M059J (cell line): ENCODE measurements around the gene THSD4. TPM values are rescaled to one million over a fixed set of nuclear protein-coding genes. Genes with fewer than 3 reads are reported as not detected.

Source experiments
- DNase-seq: peaks from one replicate; pipeline ENCODE4 v3.0.0-alpha.2; 2012; ENCODE audit warnings: low read depth
- total RNA-seq: library from RNA; depleted of rRNA; stranded (reverse); fragments of >200 nt; shearing (Covaris generic); gene quantifications from 2 replicates; pipeline ENCODE4 v1.2.3, GENCODE V29; 2014

THSD4 gene
- total RNA-seq, 1 experiment from 2014 or later = 9.9 TPM

DNA sequence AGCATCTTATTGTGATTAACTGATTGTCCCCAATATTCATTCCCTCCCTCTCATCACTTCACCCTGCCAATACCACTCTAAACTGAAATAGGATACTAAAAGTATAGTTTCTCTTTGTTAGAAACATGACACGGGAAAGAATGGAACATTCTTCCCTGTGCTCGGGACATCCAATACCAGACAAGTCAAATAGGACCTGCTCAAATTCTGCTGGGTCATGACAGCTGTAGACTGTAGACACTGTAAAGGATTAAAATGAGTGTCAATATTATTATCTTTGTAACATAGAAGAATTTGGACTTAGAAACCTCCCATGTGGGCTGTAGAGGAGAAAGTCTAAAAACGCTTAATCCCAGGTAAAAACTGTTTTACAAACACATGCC, 380.1 kb downstream of the THSD4 start:
- DNase-seq = no peak

DNA sequence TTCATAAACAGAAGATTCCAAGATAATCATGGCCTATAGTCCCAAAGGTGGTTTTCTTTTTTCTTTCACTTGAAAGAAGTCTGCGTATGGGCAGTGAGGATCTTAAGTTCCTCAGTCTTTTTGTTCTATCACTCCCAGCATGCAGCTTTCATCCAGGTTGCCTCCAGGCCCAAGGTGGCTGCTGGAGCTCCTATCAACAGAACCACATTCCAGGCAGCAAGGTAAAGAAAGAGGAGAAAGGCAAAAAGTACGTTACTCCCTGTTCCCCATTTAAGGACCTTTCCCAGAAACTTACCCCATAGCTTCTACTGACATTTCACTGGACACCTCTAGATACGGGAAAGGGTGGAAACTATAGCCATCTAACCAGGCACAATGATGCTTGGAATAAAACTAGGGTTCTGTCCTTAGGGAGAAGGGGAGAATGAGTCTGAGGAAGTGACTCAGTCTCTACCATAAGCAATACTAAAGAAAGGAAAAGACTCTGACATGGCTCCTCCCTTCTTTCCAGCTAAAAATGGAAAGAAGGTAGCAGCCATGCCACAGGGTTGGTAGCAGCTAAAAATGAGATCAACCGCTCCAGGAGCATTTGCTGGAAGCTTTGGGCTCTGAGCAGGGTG, 381.2 kb downstream of the THSD4 start:
- peak; percentile 53 for DNase-seq

DNA sequence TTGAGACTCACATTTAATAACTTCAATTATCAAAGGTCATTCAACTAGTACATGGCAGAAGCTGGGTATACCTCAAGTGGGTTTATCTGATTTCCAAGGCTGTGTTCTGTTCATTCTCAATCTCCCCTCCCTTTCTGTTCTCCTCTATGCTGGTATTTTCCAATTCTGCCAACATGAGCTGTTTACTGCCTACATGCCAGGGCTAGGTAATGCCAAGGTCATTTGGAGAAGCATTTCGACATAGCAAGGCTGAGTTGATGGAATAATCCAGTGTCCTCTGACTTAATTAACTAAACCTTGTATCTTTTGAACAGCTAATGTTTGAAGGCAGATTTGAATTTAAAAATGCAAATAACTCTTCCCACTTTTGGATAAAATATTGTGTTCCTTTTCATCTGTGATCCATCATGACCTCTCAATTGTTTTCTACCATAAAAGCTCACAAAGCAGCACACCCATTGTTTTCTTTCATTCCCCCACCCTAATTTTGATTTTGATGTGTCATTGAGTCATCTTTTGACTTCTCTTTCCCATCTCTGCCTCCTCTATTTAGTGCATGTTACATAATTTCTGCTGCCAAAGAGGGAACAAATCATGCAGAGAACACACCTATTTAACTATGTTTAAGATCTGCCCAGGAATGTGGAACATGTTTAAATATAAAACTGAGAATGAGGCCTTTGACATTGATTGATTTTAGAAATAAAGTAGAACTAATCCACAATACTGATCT, 386.2 kb downstream of the THSD4 start:
- no peak for DNase-seq

DNA sequence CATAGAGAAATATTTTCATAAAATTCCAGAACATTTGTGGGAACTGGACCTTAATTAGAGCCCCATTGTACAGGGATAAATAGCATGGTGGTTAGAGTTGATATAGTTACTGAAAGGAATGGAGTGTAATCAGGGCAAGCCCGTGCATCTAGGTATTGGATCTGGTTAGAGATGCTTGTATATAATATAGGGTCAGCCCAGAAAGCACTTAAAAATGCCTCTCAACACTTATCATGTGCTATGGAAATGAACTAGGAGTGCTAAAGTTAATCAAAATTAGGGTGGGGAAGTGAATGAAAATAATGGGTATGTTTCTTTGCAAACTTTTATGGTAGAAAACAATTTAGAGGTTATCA, 386.8 kb downstream of the THSD4 start:
- no peak for DNase-seq

DNA sequence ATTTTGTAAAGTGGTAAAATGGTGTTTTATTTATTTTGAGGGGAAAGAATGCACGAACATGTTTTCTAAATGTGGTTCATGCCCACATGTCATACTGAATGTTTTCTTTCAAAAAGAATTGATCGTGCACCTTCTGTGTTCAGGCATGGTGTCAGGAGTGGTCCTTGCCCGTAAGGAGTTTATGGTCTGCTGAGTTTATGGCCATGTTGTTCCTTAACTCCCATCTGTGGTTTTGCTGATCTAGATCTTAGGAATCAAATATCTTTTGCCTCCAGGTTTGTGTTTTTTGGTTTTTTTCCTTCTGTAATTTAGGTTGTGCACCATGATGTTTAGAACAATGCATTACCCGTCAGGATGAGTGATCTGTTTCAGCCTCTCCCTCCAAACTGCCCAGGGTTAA, 390.7 kb downstream of the THSD4 start:
- DNase-seq = no peak

DNA sequence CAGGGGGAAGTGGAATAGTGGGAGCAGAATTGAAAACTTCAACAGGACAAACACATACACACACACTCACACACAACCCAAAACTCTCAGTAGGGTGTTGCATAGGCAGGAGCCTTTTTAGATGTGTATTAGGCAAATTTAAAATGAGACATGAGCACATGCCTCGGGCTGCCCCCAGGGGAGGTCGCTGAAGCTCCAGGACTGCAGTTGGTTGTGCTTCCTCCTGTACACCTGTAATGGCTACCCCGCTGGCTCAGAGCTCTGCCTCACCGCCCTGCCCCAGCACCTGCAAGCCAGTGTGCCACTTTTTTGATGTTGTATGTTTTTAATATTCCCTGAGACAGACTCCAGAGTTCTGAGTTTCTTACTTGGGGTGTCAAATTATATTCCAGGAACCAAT, 391.7 kb downstream of the THSD4 start:
- no peak for DNase-seq

DNA sequence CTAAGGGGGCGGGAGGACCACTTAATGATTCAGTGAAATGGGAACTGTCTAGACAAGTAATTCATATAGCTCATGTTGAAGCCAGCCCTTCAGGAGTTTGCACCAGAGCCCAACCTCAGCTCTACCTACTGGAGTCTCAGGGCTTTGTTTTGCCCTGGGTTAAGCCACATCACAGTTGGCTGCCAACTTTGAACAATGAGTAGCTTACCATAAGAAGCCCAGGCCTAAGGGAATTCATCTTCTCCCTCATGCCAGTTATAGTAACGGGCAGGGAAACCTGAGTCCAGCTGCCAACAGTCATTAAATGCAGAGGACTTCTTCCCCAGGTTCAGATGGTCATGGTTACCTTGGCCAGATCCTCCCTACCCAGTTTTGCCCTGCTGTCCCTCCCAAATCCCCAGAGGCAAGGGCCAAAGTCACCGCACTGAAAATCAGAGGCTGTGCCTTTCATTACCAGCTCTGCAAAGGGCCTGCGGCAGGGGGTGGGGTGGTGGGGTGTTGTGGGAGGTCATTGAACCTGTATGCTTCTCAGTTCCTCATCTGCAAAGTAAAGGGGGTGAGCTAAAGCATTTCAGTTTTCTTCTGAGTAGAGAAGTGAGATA, 392.9 kb downstream of the THSD4 start:
- DNase-seq = no peak

DNA sequence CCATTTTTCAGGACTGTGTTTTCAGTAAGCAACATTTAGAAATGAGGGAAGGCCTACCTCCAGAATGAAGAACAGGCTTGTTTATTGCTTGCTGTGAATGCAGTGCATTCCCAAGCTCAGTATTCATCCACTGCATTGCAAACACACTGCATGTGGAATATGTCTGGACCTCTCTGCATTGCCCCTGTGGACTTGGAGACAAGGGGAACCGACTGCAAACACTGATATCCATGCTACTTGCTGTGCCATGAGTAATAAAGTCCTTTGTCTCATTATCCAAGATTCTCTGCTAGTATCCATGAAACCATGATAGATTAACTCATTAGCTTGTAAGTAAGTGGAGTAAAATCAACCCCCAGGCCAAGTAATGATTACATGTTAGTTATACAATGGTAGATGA, 393.9 kb downstream of the THSD4 start:
- no peak for DNase-seq

DNA sequence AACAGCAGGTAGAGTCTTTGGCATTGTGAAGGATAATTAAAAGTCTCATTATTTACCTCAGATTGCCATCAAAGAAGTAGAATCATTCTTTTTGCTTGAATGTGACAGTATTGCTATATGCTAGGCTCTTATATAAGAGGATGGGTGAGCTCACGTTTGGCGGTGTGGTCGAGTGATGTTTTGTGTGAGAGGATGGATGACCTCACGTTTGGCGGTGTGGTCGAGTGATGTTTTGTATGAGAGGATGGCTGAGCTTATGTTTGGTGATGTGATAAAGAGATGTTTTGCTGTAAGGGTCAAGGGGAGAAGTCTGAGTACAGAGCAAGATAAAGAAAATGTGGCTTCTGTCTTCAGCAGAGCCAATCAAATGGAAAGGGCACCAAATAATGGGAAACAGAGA, 395.5 kb downstream of the THSD4 start:
- no peak for DNase-seq

DNA sequence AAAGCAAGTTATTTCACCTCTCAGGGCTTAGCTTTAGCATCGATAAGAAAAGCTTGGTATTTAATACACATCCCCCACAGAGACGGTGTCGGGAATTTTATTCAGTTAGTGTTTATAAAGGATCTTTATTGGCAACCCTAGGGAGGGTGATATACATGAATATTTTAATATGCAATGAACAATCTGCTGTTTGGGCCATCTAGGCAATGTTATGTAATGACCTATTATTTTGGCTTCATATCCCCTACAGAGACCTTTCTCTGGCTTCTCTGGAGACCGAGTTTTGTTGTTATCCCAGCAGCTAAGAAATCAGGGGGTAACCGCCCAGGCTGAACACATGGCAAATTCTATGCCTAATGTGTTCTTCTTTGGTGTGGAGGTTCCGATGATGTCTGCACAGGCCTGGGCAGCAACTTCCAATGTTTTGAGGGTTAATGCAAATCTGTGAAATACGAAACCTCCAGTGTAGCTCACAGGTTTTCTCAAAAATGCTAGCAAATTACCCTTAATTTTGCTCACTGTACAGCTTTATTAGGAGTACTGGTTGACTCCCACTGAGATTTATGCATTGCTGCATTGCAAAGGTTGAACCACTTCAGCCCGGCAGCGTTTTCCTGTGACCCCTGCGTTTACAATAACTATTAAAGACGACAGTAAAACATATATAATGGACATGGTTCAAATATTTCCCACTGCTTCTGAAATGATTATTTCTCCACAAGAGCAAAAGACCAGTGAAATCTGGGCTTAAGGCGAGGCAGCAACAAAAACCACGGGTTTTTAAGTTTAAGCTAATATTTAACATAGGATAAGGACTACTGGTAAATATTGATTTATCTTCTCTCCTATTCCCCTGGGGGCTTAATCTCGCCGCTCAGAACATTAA, 396.8 kb downstream of the THSD4 start:
- DNase-seq = no peak

DNA sequence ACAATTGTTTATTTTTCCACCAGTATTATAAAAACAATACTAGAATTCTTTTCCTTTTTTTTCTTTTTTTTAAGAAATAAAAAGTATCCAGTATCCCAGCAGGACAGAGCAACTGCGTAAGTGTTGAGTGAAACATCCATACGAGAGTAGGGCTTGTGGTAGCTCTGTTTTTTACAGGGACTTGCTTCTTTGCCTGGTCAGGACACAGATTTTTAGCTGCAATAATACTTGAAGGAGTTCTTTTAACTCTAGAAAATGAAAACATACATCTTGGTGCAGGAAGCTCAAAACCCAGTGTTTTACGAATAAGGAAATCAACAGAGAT, 397.4 kb downstream of the THSD4 start:
- no peak for DNase-seq

DNA sequence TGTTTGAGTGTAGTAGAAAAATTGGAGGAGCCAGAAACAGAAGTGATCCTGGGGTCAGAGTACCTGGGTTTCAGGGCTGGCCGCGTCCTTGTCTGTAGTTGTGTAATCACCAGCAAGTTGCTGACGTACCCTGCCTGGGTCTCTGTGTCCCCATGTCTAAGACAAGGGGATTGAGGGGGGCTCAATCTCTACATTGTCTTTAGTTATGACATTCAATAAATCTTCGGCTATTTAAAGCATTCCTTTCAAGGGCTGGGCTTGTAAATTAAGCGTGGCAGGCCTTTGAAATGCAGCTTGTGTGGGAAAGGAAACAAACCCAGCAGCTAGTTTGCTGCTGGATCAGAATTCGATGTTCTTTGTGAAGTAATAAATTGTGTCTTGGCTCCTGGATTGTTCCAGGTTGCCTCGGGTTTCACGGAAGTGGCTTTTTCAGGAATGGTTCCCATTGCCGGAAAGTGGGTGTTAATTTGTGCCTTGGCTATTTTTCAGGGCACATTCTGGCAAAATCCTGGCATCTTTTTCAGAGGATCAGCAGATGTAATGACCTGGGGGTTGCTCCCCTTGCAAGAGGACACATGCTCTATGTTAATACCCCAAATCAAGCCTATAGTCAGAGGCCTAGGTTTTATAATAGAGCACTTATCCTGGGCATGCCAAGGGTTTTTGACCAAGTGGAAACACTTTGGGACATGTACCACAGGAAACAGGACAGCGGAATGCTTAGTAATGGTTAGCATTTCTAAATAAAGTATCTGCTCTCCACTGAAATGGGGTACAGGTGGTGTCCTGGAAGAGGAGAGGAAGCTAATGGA, 400.3 kb downstream of the THSD4 start:
- peak; percentile 10 for DNase-seq

DNA sequence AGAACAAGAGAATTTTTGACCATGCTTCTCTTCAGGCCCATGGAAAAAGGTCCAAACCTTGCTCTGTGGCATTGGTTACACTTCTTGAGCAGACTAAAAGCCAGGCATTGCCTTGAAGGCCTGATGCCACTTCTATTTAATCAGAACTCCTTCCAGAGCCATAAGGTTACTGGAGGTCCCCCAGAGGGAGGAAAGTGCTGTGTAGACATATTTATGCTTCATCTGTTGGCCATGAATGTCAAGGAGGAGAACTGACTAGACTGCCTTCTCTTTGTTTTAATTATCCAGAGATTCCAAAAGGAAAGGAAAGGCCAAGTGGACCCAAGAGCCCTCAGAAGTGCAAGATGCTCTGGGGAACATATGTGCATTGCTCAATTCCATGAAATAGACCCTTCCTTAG, 402.5 kb downstream of the THSD4 start:
- no peak for DNase-seq

DNA sequence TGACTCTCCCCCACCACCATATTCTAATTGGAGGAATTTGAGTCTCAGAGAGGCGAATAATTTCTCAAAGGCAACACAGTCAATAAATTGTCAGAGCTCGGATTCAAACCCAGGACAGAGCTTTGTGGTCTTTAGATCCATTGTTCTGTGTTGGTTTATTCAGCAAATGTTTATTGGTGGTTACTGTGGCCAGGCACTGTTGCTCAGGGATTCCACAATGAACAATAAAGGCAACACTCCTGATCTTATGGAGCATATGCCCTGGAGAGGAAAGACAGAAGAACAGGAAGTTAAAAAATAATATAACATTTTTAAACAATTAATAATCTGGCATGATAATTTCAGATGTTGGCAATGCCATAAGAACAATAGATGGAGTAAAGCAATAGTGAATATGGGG, 403.4 kb downstream of the THSD4 start:
- DNase-seq = no peak

DNA sequence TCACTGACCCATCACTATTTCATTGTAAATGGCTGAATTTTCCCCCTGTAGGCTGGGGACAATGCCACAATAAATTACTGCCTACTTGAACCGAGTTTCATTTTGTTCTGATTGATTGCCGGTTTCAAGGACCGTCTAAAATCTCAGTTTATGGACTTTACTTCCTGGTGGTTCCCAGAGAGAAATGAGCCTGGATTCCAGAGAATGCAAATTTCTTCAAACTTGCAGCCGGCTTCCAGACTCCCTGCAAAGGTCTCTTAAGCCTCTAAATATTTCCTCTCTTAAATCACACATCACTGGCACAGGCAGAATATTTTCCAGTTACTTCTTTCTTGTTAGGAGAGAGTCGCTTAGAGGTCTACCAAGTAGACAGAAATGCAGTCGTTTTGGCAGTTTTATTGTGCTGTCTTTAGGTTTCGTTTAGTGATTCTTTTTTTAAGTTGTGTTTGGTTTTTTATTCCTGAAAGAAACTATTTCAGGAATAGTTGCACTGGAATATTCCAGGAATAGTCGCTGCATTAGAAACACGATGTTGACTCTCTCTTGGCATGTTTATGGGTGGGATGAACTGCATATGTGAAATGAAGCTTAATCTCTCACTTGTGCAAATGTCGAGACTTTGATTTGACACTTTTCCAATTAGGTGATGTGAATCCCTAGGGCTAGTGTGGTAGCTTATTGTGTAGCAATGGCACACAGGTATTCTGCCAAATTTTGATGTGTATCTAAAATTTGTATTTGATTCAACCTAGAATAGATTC, 411.0 kb downstream of the THSD4 start:
- DNase-seq = no peak

DNA sequence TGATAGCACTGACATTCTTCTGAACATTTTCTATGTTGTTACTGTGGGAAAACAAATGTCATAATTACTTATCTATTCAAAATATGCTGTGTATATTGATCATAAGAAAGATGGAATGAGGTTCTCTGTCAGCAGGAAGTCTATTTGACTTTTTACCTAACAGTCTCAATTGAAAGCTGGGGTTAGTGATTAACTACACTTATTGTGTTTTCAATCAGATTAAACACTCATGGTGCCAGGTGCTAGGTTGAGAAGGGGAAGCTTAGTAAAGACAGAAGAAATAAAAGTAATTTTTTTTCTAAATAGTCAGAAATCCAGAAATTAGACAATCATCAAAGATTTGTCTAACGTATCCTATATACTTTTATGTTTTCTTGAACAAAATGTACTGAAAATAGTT, 414.1 kb downstream of the THSD4 start:
- DNase-seq = no peak

DNA sequence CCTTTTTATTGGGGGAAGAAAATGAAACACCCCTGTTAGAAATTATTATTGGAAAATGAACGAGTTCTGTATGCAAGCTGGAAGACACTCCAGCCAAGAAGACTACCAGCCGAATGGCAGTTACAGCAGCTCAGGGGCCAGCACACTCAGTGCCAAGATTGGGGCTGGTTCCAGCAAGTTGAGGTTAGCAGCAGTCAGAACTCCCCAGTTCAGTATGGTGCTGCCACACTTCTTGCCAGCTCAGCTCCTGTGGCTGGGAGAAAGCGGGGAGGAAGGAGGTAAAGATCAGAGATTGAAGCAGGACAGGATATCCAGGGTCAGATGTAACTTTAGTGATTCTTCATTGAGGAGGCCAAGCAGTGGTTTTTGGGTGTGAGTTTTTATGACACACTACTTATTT, 414.8 kb downstream of the THSD4 start:
- DNase-seq = peak; percentile 12

DNA sequence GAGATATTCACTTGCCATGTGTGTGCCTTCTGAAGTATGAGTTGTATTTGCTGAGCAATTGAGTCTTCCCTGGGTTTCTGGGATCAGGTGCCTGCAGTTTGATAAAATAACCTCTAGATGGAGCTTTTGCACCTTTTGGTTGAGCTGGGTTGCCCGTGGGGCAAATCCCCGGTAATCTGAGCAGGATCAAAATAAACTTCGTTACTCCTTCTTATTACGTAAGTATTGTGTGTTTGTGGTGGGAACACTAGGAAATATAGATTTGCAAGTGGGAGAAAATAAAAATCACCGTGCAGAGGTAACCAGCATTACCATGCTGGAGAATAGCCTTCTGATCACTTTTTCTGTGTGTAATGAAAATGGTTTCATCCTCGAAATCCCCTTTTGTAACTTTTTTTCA, 417.7 kb downstream of the THSD4 start:
- peak; percentile 57 for DNase-seq

DNA sequence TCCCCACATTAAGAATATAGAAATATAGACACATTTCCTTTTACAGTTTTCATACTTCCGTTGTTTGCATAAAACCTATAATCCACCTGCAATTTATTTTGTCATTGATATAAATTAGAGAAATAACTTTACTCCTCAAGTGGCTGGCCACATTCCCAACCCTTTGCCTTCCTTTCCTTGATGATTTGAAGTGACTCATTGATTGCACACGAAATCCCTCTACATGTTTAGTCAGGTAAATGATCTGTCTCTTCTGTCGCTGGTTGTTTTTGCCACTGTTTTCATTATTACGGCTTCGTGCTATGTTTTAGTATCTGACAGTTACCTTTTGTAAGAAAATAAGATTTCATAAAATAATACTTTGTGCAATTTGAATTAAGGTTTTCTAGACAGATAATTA, 422.9 kb downstream of the THSD4 start:
- DNase-seq = peak; percentile 28

DNA sequence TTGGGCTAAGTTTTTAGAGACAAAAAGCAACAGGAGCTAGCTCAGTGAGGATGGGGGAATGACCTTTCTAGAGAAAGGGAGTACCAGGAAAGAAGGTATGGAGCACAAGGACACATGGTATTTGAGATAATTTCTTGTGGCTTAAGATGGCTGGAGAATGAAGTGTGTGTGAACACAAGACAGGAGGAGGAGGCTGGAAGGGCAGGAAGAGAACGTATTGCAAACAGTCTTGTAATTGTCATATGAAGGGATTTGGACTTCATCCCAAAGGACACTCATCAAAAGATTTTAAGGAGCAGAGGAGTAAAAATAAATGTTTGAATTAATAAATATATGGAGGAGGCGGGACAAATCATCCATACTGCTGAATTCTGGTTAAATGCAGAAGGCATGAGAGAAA, 426.5 kb downstream of the THSD4 start:
- DNase-seq = no peak

DNA sequence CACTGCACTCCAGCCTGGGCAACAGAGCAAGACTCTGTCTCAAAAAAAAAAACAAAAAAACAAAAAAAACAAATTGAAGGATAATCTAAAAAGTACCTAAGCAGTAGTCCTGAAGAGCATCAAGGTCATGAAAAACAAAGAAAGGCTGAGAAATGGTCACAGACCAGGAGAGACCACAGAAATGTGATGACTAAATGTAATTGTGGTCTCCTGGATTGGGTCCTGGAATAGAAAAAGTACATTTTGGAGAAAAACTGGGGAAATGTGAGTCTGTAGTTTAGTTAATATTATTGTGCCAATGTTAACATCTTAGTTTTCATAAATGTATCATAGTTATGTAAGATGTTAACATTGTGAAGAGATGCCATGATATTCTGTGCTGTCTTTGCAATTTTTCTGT, 427.6 kb downstream of the THSD4 start:
- DNase-seq = peak; percentile 50
